NB4 (cell line): ENCODE results near the gene RER1.

Experiments
- DNase-seq: peaks from one replicate; pipeline ENCODE4 v3.0.0; 2010; ENCODE audit warnings: low read depth
- H3K4me3 ChIP-seq: one replicate; pipeline ENCODE4 v1.5.1; 2011; ENCODE audit warnings: mild to moderate bottlenecking, low read depth, low read length, moderate library complexity
- CTCF ChIP-seq: IDR thresholded peaks from one replicate; pipeline ENCODE4 v1.5.1; 2012; ENCODE audit warnings: low read depth, low read length
- MYC ChIP-seq: IDR thresholded peaks from 2 replicates; pipeline ENCODE4 v1.6.1; 2011; ENCODE audit warnings: low read depth, low read length
- POLR2A ChIP-seq: IDR thresholded peaks from 2 replicates; pipeline ENCODE4 v1.6.1; 2011; ENCODE audit warnings: mild to moderate bottlenecking; ENCODE audit not compliant: insufficient read length; ENCODE audit errors: extremely low read depth
- TF ChIP-seq, protein P1 (sequence below): IDR thresholded peaks from 2 replicates; pipeline ENCODE4 v1.6.1; 2011; ENCODE audit warnings: low read depth, low read length

Gene RER1

GRCh38 chr1:2407166-2407990 is 15.7 kb downstream of the RER1 start:
- H3K4me3 ChIP-seq: no peak overlapping the region
- DNase-seq: no peak
- TF ChIP-seq MYC (no peak), CTCF (no peak), POLR2A (peak; percentile 3)
- TF ChIP-seq, protein P1, sequence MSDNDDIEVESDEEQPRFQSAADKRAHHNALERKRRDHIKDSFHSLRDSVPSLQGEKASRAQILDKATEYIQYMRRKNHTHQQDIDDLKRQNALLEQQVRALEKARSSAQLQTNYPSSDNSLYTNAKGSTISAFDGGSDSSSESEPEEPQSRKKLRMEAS: no peak

DNA sequence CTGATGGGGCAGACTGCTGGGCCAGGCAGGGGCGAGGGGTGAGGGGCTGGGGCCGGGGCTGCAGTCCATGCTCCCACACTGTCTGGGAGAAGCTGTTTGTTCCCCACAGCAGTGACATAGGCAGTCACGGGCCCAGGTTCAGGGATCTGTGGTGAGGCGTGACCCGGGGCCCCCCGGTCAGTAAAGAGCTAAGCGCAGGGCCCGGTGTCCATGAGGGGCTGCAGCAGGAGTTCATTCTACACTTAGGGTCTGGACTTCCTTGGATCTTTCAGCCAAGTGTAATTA is 16.3 kb downstream of the RER1 start:
- H3K4me3 ChIP-seq: no peak overlapping the region
- no peak for DNase-seq
- TF ChIP-seq POLR2A: no peak
- TF ChIP-seq MYC: no peak
- TF ChIP-seq, protein P1: no peak
- no peak for TF ChIP-seq CTCF

GRCh38 chr1:2408456-2408855 is 16.8 kb downstream of the RER1 start:
- TF ChIP-seq POLR2A (no peak), CTCF (no peak), MYC (no peak)
- TF ChIP-seq, protein P1: no peak
- no peak overlapping the region for H3K4me3 ChIP-seq
- no peak for DNase-seq

GRCh38 chr1:2408859-2409276 is 17.2 kb downstream of the RER1 start:
- no peak for TF ChIP-seq CTCF
- TF ChIP-seq, protein P1: no peak
- no peak for TF ChIP-seq MYC
- TF ChIP-seq POLR2A: no peak
- DNase-seq: no peak
- no peak overlapping the region for H3K4me3 ChIP-seq

DNA sequence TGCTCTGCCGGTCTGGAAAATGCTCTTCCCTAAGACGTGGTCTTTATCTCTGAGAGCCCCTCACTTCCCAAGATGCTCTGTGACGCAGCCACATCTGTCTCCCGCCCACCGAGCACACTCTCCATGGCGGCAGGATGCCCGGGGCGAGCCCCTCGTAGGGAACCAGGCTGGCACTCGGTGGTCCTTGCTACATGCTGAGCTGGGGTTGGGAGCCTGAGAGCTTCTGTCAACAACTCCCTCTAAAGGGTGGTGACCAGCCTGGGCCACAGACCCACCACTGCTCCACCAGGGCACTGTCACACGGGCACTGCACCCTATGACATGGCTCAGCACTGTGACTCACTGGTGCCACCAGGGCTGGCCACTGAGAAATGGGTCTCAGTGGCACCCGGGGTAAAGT is 18.1 kb downstream of the RER1 start:
- no peak overlapping the region for H3K4me3 ChIP-seq
- no peak for DNase-seq

More for the DNA sequence above, 18.1 kb downstream of the RER1 start:
- no peak for TF ChIP-seq CTCF
- TF ChIP-seq, protein P1: no peak
- TF ChIP-seq MYC: no peak
- no peak for TF ChIP-seq POLR2A
